CD4-positive, CD25-positive, alpha-beta regulatory T cell (primary cell): Measurements from ENCODE around the gene EPHB2. TPM values are rescaled to one million over a fixed set of nuclear protein-coding genes. Genes with fewer than 3 reads are reported as not detected.

Source experiments
- ATAC-seq, 2 donors: fragments of 150-1000 bp; cut with Tn5 transposase; one replicate each; pipeline ENCODE4 v1.10.0; 2021; ENCODE audit warnings: low read depth in 2 of 2, moderate number of reproducible peaks in 2 of 2, moderate library complexity in 1 of 2
- DNase-seq, 3 donors: peaks; one replicate each; pipeline versions ENCODE4 v3.0.0 to v3.0.0-alpha.2; 2012 to 2022; ENCODE audit warnings: mixed read lengths in 1 of 3
- H3K27ac ChIP-seq: one replicate; pipeline ENCODE4 v1.7.0; 2013; ENCODE audit warnings: mild to moderate bottlenecking, low read length; ENCODE audit not compliant: insufficient read depth, poor library complexity, severe bottlenecking
- H3K27me3 ChIP-seq: one replicate; pipeline ENCODE4 v1.7.0; 2013; ENCODE audit warnings: low read length; ENCODE audit not compliant: control insufficient read depth, insufficient read depth
- H3K36me3 ChIP-seq: one replicate; pipeline ENCODE4 v1.7.0; 2013; ENCODE audit warnings: mild to moderate bottlenecking, low read length, moderate library complexity; ENCODE audit not compliant: control insufficient read depth, insufficient read depth
- H3K4me1 ChIP-seq: 2 replicates; pipeline ENCODE4 v1.7.0; 2013; ENCODE audit warnings: mild to moderate bottlenecking, low read length; ENCODE audit not compliant: insufficient read depth, control insufficient read depth, poor library complexity, severe bottlenecking
- H3K4me3 ChIP-seq: one replicate; pipeline ENCODE4 v1.7.0; 2013; ENCODE audit warnings: low read depth, mild to moderate bottlenecking, low read length, moderate library complexity
- H3K9me3 ChIP-seq, 2 experiments: 1 replicate in 1 of 2; 2 replicates in 1 of 2; pipeline ENCODE4 v1.7.0; 2013; ENCODE audit warnings: low read length in 2 of 2, mild to moderate bottlenecking in 1 of 2, moderate library complexity in 1 of 2; ENCODE audit not compliant: control insufficient read depth in 2 of 2
- H3K27ac Mint-ChIP-seq, 3 donors: one replicate each; pipeline ENCODE4 v1.8.0; 2020 to 2022; ENCODE audit warnings: mild to moderate bottlenecking in 3 of 3, mixed read lengths in 3 of 3, moderate library complexity in 2 of 3
- H3K27me3 Mint-ChIP-seq: one replicate; pipeline ENCODE4 v1.8.0; 2022; ENCODE audit warnings: mild to moderate bottlenecking, mixed read lengths
- H3K36me3 Mint-ChIP-seq: one replicate; pipeline ENCODE4 v1.8.0; 2020; ENCODE audit warnings: mixed read lengths
- H3K4me1 Mint-ChIP-seq, 4 donors: one replicate each; pipeline ENCODE4 v1.8.0; 2020 to 2022; ENCODE audit warnings: mixed read lengths in 4 of 4, mild to moderate bottlenecking in 1 of 4
- H3K4me3 Mint-ChIP-seq, 4 donors: one replicate each; pipeline ENCODE4 v1.8.0; 2020 to 2022; ENCODE audit warnings: mild to moderate bottlenecking in 4 of 4, mixed read lengths in 4 of 4, moderate library complexity in 3 of 4
- H3K9me3 Mint-ChIP-seq, 7 donors: one replicate each; pipeline ENCODE4 v1.8.0; 2020 to 2022; ENCODE audit warnings: mixed read lengths in 7 of 7, mild to moderate bottlenecking in 3 of 7, moderate library complexity in 2 of 7
- polyA plus RNA-seq, 4 donors: library from polyadenylated mRNA; unstranded; fragments of 300-500 nt; fragmentation: Illumina TruSeq; gene quantifications; one replicate each; pipeline ENCODE4 v1.2.3, GENCODE V29; 2021
- total RNA-seq: library from RNA; stranded (reverse); gene quantifications from one replicate; pipeline ENCODE4 v1.2.3, GENCODE V29; 2022

Gene EPHB2
- total and polyA plus RNA-seq, 5 donors from 2014 or later = not detected

DNA sequence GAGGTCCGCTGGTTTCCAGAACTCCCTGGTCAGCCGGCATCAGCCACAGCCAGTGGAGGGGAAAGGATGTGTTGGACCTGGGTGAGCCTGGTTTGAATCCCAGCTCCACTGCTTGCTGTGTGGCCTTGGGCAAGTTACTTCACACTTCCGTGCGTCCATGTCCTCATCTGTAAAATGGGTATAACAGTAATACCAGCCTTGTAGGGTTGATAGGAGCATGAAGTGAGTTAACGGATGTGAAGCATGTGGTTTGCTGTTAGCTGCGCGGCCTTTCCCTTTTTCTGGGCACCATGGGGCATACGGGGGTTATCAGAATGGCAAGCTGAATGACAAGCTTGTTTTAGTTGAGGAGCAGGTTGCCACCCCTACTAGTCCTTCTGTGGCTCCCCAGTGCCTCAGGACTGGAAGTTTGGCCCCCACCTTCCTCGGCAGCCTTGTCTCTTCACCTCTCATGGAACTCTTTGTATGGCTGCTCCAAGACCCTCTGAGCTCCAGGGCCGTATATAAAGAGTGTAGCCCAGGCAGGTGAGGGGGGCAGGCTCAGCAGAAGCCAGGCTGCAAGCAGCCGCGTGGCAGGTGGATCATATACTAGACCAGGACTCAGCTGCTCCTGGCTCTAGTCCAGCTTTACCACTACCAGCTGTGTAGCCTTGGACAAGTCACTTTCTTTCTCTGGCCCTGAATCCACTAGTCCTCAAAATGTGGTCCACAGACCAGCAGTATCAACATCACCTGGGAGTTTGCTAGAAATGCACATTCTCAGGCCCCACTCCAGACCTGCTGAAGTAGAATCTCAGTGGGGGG is 166.7 kb downstream of the EPHB2 start:
- no peak for DNase-seq
- H3K9me3 Mint-ChIP-seq = no peaks in the 10 kb centered on the region
- H3K27me3 Mint-ChIP-seq = no peaks in the 10 kb centered on the region
- no peak overlapping the region for H3K4me3 ChIP-seq
- H3K4me1 ChIP-seq = no peaks in the 10 kb centered on the region
- ATAC-seq = no peak
- H3K27ac ChIP-seq = no peak overlapping the region
- H3K9me3 ChIP-seq = no peaks in the 10 kb centered on the region
- H3K27ac Mint-ChIP-seq = no peak overlapping the region
- H3K36me3 ChIP-seq = no peaks in the 10 kb centered on the region
- H3K4me1 Mint-ChIP-seq = no peaks in the 10 kb centered on the region
- no peaks in the 10 kb centered on the region for H3K36me3 Mint-ChIP-seq
- no peaks in the 10 kb centered on the region for H3K27me3 ChIP-seq
- H3K4me3 Mint-ChIP-seq = no peak overlapping the region

DNA sequence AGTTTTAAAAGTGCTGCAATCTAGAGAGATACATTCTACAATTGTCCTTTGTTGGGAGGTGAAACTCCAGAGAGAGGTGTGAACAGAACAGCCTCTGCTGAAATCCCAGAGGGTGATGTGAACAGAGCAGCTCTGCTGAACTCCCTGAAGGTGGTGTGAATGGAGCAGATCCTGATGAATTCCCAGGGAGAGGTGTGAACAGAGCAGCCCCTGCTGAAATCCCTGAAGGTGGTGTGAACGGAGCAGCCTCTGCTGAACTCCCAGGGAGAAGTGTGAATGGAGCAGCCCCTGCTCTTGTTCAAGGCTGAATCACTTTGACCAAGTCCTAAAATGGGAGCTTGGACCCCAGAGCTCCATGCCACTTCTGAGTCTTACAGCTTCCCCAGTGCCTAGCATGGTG is 167.3 kb downstream of the EPHB2 start:
- no peak for ATAC-seq
- Mint-ChIP-seq H3K4me3 (no peak overlapping the region), H3K36me3 (no peaks in the 10 kb centered on the region), H3K27me3 (no peaks in the 10 kb centered on the region), H3K27ac (no peak overlapping the region), H3K4me1 (no peaks in the 10 kb centered on the region), H3K9me3 (no peaks in the 10 kb centered on the region)
- Histone ChIP-seq H3K27ac (no peak overlapping the region), H3K9me3 (no peaks in the 10 kb centered on the region), H3K36me3 (no peaks in the 10 kb centered on the region), H3K4me3 (no peak overlapping the region), H3K4me1 (no peaks in the 10 kb centered on the region), H3K27me3 (no peaks in the 10 kb centered on the region)
- no peak for DNase-seq

DNA sequence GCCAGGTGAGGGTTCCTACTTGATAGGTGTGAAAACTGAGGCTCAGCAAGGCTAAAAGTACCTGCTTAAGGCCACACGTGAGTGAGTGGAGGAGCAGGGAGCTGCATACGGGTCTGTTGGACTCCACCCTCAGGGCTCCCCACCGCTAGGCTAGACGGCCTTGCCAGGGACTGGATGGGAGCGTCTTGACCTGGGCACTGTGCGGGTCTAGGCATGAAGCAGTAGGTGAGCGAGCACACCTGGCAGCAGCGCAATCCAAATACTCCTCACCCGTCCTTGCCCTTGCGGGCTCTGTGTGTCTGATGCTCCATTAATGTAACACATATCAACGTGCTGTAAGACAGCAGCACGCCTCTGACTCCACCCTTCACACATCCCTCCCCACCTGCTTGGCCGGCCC is 168.0 kb downstream of the EPHB2 start:
- Mint-ChIP-seq H3K4me3 (no peak overlapping the region), H3K27ac (no peak overlapping the region), H3K27me3 (no peaks in the 10 kb centered on the region), H3K36me3 (no peaks in the 10 kb centered on the region), H3K9me3 (no peaks in the 10 kb centered on the region), H3K4me1 (no peaks in the 10 kb centered on the region)
- Histone ChIP-seq H3K9me3 (no peaks in the 10 kb centered on the region), H3K27ac (no peak overlapping the region), H3K27me3 (no peaks in the 10 kb centered on the region), H3K4me1 (no peaks in the 10 kb centered on the region), H3K36me3 (no peaks in the 10 kb centered on the region), H3K4me3 (no peak overlapping the region)
- ATAC-seq (no peak), DNase-seq (no peak)

DNA sequence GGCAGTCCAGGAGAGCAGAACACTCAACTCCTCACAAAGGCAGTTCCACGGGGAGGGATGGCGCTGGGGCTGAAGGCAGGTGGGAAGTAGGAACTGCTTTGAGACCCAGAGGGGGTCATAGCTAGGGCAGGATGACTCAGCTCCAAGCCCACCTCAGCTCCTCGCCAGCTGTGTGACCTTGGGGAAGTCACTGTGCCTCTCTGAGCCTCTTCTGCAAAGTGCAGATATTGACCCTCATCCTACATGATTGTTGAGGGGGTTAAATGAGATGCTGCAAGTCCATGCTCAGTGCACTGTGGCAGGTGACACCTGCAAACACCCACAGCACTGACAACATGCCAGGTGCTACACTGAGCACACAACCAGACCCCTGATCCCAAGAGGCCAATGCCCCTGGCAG is 168.8 kb downstream of the EPHB2 start:
- no peaks in the 10 kb centered on the region for H3K4me1 ChIP-seq
- H3K36me3 ChIP-seq = no peaks in the 10 kb centered on the region
- ATAC-seq (no peak), DNase-seq (no peak)
- H3K4me1 Mint-ChIP-seq = peaks cover 0 to under 1% (median 0%) of the 10 kb centered on the region in 4 donors
- no peak overlapping the region for H3K4me3 Mint-ChIP-seq
- no peaks in the 10 kb centered on the region for H3K9me3 ChIP-seq
- no peak overlapping the region for H3K4me3 ChIP-seq
- H3K27ac ChIP-seq = no peak overlapping the region
- H3K36me3 Mint-ChIP-seq = no peaks in the 10 kb centered on the region
- no peaks in the 10 kb centered on the region for H3K9me3 Mint-ChIP-seq
- no peaks in the 10 kb centered on the region for H3K27me3 Mint-ChIP-seq
- H3K27ac Mint-ChIP-seq = no peak overlapping the region
- H3K27me3 ChIP-seq = no peaks in the 10 kb centered on the region

DNA sequence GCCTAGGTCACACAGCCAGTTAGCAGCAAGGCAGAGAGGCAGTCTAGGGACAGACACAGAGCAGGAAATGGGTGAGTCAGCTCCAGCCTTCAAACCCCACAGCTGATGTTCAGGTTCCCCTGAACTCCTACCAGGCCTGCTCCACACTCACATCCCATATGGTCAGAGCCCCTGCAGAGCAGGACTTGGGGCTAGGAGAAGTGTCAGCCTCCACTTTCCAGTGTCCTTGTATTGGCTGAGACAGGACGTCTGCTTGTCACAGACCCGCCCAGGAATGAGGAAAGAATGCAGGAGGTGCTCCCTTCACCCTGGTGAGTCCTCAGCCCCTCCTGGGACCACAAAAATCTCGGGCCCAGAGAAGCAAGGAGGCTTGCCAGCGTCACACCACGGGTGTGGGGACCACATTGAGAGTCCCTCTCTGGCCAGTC is 169.5 kb downstream of the EPHB2 start:
- no peak overlapping the region for H3K27ac ChIP-seq
- Mint-ChIP-seq H3K4me1 (peaks cover 0 to 7% (median 7%) of the 10 kb centered on the region in 4 donors), H3K27me3 (no peaks in the 10 kb centered on the region), H3K27ac (no peak overlapping the region), H3K9me3 (no peaks in the 10 kb centered on the region), H3K4me3 (no peak overlapping the region), H3K36me3 (no peaks in the 10 kb centered on the region)
- H3K4me3 ChIP-seq = no peak overlapping the region
- ATAC-seq (no peak), DNase-seq (no peak)
- H3K4me1 ChIP-seq = no peaks in the 10 kb centered on the region
- H3K9me3 ChIP-seq = no peaks in the 10 kb centered on the region
- H3K36me3 ChIP-seq = no peaks in the 10 kb centered on the region
- no peaks in the 10 kb centered on the region for H3K27me3 ChIP-seq

DNA sequence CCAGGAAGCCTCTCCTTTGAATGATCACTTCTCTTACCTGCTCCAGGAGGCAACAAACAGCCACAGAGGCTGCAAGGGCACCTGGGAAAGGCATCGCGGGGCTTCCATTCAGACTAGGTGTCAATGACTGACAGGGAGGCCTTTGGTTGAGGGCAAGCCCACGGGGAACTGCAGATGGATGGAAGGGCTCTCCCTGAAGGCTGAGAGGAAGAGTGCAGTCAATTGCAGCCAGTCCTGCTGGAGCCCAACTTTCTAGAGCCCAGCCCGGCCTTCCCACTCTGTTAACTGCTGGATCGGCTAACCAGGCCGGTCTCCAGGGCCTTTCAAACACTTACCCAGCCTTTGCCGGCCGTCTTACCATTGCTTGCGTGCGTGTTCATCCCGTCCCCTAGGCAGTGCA is 172.8 kb downstream of the EPHB2 start:
- no peak overlapping the region for H3K27ac ChIP-seq
- no peaks in the 10 kb centered on the region for H3K9me3 ChIP-seq
- no peak overlapping the region for H3K4me3 ChIP-seq
- H3K27me3 Mint-ChIP-seq = peaks cover 4% of the 10 kb centered on the region
- H3K4me1 Mint-ChIP-seq = peaks cover 0 to 11% (median 8%) of the 10 kb centered on the region in 4 donors
- ATAC-seq = no peak
- H3K36me3 Mint-ChIP-seq = no peaks in the 10 kb centered on the region
- H3K27ac Mint-ChIP-seq = no peak overlapping the region
- H3K9me3 Mint-ChIP-seq = no peaks in the 10 kb centered on the region
- H3K4me1 ChIP-seq = no peaks in the 10 kb centered on the region
- no peak for DNase-seq
- no peak overlapping the region for H3K4me3 Mint-ChIP-seq
- no peaks in the 10 kb centered on the region for H3K27me3 ChIP-seq
- no peaks in the 10 kb centered on the region for H3K36me3 ChIP-seq

DNA sequence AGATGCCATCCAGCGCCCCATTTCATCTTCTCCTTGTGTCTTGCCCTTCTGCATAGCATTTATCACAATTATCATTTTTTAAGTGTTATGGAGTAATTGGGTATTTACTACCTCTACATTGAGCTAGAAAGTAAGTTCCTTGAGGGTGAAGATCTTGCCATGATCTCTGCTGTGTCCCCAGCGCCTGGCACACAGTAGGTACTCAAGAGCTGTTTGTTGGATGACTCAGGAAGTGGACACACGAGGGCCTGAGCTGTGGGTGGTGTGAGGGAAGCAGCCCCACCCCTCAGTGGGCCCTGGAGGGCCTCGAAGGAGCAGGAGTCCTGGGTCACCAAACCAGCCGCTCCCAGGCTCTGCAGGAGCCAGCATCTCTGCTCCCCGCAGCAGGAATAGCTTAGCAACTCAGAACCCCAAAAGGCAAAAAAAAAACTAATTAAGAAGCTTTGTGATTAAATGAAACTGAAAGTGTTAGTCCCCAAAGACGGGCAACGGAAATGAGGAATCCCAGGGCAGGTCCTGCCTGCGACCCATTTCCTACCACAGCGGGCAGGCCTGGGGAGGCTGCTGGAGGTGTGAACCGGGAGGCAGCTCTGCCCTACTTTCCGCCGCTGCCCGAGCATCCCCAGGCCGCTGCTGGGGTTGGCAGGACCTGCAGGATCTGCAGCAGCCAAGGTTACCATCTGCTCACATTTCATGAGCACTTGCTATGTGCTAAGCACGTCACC is 174.3 kb downstream of the EPHB2 start:
- Histone ChIP-seq H3K4me3 (peak overlapping the region; percentile 30), H3K27ac (no peak overlapping the region), H3K27me3 (no peaks in the 10 kb centered on the region), H3K36me3 (no peaks in the 10 kb centered on the region), H3K4me1 (no peaks in the 10 kb centered on the region), H3K9me3 (no peaks in the 10 kb centered on the region)
- Mint-ChIP-seq H3K4me3 (peak overlapping the region in 3 of 4 donors; percentile 42 to 70 (median 63)), H3K27ac (peak overlapping the region in 2 of 3 donors; percentile 40 to 62), H3K36me3 (no peaks in the 10 kb centered on the region), H3K27me3 (peaks cover 7% of the 10 kb centered on the region), H3K4me1 (peaks cover 0 to 11% (median 8%) of the 10 kb centered on the region in 4 donors), H3K9me3 (no peaks in the 10 kb centered on the region)
- DNase-seq (peak in 1 of 3 donors; percentile 47), ATAC-seq (no peak)
